MG63 (cell line): ENCODE results near the gene GRIPAP1. TPM values are rescaled to one million over a fixed set of nuclear protein-coding genes. Genes with fewer than 3 reads are reported as not detected.
"Not testable (repeated sequence)": the region's sequence is repeated elsewhere in the genome, so short reads cannot be mapped to it uniquely, and the experiment has no call there.

ENCODE experiments used
- DNase-seq: peaks from one replicate; pipeline ENCODE4 v3.0.0-alpha.2; 2020
- H3K27me3 ChIP-seq: fragments of 250-450 bp; sonication (Bioruptor Pico); 2 replicates; pipeline ENCODE4 v1.5.1; 2020; ENCODE audit warnings: mild to moderate bottlenecking, moderate library complexity
- H3K36me3 ChIP-seq: fragments of 250-450 bp; sonication (Bioruptor Pico); 2 replicates; pipeline ENCODE4 v1.5.1; 2020; ENCODE audit warnings: mild to moderate bottlenecking, moderate library complexity
- H3K4me3 ChIP-seq: fragments of 250-450 bp; sonication (Bioruptor Pico); 2 replicates; pipeline ENCODE4 v1.5.1; 2020; ENCODE audit warnings: mild to moderate bottlenecking, moderate library complexity
- H3K9me3 ChIP-seq: fragments of 250-450 bp; sonication (Bioruptor Pico); 2 replicates; pipeline ENCODE4 v1.5.1; 2020; ENCODE audit warnings: mild to moderate bottlenecking, moderate library complexity
- total RNA-seq: library from RNA; depleted of rRNA; stranded (reverse); fragments of >200 nt; shearing (Covaris generic); gene quantifications from 2 replicates; pipeline ENCODE4 v1.2.3, GENCODE V29; 2014; ENCODE audit warnings: low replicate concordance

GRIPAP1 gene
- total RNA-seq, 1 experiment from 2014 or later: 15.7 TPM

DNA sequence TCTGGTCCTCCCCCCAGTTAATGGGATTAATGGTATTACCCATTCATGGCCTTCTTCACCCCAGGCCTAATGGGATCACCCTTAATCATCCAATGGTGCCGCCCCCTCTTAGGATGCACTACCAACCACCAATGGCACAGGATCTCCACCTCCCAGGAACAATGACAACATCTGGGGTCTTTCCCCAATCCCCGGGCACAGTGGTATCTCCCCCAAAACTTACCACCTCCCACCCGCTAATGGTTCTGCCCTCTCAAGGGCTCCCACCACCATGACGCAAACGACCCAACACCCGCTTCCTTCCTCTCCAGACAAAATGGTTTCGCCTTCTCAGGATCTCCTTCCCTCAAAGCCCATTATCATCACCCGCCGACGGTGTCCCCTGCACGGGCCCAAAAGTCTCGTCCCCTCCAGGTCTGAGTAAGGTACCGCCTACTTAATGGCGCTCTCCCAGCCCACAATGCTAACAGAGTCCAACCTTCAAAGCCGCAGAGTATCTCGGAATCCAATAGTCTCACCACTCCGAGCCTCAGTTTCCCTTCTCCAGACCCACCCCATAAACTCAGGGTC, 458 bp downstream of the GRIPAP1 start:
- no peaks in the 10 kb centered on the region for H3K36me3 ChIP-seq
- DNase-seq: peak; percentile 17
- no peaks in the 10 kb centered on the region for H3K27me3 ChIP-seq
- H3K9me3 ChIP-seq: no peaks in the 10 kb centered on the region
- H3K4me3 ChIP-seq: peak overlapping the region; percentile 81

DNA sequence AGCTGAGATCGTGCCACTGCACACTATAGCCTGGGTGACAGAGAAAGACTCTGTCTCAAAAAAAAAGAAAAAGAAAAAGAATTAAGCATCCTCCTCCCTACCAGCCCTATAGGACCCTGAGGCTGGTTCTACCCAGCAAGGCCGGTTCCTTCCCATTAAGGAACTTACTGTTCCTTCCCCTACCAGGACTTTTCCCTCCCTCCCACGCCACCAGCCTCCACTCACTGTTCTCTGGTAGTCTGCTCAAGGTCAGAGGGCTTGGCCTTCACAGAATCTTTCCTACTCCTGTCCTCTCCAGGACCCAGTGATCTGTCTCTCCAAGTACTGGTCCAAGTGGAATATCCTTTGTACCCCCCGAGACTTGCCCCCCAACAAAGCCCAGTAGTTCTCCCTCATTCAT, 1.4 kb downstream of the GRIPAP1 start:
- DNase-seq: no peak
- Histone ChIP-seq H3K4me3 (no peak overlapping the region), H3K36me3 (no peaks in the 10 kb centered on the region), H3K27me3 (no peaks in the 10 kb centered on the region), H3K9me3 (no peaks in the 10 kb centered on the region)

DNA sequence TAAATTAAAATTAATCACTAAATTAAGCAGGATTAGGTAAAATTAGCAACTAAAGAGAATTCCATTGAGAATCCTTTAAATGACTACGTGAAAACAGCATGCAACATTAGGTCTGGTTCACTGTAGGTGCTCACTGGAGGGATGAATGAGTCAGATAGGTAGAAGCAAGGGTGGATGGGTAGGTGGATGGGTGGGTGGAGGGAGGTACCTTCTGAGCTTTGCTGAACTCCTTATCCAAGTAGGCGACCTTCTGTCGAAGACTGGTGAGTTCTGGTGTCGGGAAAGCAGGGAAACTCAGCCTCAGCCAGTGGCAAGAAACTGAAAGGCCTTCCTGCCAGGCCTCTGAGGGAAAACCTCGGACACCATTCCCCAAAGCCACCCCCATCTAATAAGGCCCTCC, 3.0 kb downstream of the GRIPAP1 start:
- no peak for DNase-seq
- Histone ChIP-seq H3K4me3 (no peak overlapping the region), H3K36me3 (no peaks in the 10 kb centered on the region), H3K9me3 (no peaks in the 10 kb centered on the region), H3K27me3 (no peaks in the 10 kb centered on the region)

DNA sequence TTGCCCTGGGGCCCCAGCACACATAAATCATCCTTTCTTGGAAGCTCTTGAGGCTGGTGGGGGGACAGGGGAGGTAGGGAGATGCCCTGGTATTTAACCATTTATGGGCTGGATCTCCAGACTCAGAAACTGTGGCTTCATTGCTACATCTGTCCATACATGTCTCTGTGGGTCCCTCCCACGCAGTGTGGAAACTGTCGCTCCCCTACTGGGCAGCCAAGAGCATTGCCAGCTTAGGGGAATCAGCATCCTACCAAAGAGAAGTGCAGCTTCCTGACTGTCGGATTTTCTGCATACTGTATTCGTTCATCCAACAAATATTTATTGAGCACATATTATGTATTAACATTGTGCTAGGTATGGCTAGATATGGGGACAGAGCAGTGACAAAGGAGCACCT, 3.7 kb downstream of the GRIPAP1 start:
- no peak for DNase-seq
- no peaks in the 10 kb centered on the region for H3K27me3 ChIP-seq
- no peaks in the 10 kb centered on the region for H3K9me3 ChIP-seq
- H3K4me3 ChIP-seq: no peak overlapping the region
- H3K36me3 ChIP-seq: no peaks in the 10 kb centered on the region

DNA sequence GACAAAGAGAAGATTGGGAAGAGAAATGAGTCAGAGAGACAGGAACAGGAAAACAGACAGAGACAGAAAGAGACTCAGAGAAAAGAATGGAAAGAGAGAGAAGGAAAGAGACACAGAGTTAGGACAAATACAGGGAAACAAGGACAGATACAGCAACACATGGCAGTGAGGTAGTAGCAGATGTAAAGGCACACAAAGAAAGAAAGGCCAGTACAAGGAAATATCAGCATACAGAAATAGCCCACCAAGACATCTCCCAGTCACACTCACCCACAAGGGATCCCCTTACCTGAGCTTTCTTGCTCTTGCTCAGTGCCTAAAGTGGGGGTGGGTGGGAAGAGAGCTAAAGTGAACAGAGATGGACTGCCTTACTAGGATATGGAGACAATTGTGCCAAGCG, 4.2 kb downstream of the GRIPAP1 start:
- H3K9me3 ChIP-seq: no peaks in the 10 kb centered on the region
- H3K4me3 ChIP-seq: no peak overlapping the region
- no peaks in the 10 kb centered on the region for H3K27me3 ChIP-seq
- no peak for DNase-seq
- no peaks in the 10 kb centered on the region for H3K36me3 ChIP-seq

DNA sequence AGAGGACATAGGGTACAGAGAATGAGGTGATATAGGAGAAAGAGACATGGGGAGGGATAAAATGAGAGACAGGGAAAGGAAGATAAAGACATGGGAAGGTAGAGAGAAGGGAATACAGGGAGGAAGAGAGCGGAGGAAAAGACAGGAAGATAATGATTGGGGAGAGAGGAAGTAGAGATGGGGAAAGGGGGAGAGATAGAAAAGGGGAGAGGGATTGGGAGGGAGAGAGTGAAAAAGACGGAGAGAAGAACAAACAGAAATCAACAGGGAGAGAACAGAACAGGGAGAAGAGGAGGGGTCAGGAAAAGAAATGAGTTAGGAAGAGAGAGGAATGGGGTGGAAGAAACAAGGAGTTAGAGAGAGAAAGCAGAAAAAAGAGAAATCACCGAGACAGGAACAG, 4.6 kb downstream of the GRIPAP1 start:
- Histone ChIP-seq H3K9me3 (no peaks in the 10 kb centered on the region), H3K4me3 (no peak overlapping the region)
- no peak for DNase-seq

DNA sequence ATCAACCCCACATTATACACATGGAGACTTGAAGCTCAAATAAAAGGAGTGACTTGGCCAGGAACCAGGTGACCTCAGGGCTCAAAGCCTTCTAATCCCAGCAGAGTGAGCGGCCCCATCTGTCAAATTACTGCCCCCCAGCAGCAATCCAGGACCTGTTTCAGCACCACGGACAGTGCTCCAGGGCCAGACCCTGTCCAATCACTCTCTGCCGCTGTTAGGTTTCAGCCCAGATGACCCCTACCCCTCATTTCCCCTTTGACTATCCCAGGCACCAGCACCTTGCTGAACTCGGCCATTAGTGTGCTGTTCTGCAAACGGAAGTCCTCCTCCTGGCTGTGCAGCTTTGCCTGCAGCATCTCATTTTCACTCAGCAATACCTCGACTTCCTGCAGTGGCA, 5.1 kb downstream of the GRIPAP1 start:
- Histone ChIP-seq H3K4me3 (no peak overlapping the region), H3K9me3 (no peaks in the 10 kb centered on the region), H3K36me3 (no peaks in the 10 kb centered on the region), H3K27me3 (no peaks in the 10 kb centered on the region)
- no peak for DNase-seq

More for the DNA sequence above, 4.6 kb downstream of the GRIPAP1 start:
- H3K36me3 ChIP-seq: no peaks in the 10 kb centered on the region
- H3K27me3 ChIP-seq: no peaks in the 10 kb centered on the region

DNA sequence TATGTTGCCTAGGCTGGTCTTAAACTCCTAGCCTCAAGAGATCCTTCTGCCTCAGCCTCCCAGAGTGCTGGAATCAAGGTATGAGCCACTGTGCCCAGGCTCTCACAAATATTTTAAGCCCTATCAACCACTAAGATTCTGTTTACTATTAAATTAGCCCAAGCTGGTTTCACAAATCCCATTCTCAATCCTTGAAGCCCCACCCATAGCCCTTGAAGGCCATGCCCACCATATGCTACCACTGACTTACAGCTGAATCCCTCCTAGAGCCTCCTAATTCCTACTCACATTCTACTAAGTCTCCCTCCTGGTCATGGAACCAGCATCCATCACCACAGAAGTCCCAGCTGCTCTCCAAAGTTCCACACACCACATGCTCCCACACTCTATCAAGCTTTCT, 9.7 kb downstream of the GRIPAP1 start:
- Histone ChIP-seq H3K36me3 (no peaks in the 10 kb centered on the region), H3K4me3 (no peak overlapping the region), H3K9me3 (no peaks in the 10 kb centered on the region), H3K27me3 (no peaks in the 10 kb centered on the region)
- no peak for DNase-seq

DNA sequence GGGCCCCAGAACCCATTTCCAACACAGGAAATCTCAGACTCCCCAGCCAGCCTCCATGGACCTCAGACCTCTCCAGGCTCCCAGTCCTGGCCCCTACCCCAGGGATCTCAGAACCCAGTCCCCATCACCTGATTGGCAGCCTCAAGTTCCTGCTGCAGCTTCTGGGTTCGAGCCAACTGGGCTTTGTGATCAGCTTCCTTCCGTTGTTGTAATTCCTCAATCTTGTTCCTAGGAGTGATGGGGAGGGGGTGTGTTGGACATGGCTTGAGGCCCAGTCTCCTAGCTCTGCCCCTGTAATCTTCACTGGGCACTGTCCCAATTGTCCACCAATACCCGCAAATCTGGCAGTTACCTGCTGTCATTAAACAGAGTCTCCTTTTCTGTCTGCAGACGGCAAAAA, 12.6 kb downstream of the GRIPAP1 start:
- DNase-seq: no peak
- Histone ChIP-seq H3K9me3 (no peaks in the 10 kb centered on the region), H3K4me3 (no peak overlapping the region), H3K36me3 (no peaks in the 10 kb centered on the region), H3K27me3 (no peaks in the 10 kb centered on the region)

DNA sequence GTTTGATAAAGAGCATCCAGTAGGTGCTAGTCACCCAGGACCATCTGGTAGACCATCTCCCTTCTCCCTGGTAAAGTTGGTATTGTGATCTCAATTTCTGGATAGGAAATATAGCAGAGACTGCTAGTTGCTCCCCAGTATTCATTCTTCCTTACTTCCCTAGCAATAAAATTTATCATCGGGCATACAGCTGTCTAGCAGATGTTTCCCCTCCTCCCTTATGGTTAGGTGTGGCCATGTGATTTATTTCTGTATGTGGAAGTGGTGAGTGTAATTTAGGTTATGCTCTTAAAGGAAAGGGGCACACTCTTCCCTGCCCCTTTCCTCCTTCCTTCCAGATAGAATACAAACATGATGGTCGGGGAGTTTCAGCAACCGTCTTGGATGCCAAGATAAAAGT, 18.2 kb downstream of the GRIPAP1 start:
- Histone ChIP-seq H3K4me3 (no peak overlapping the region), H3K36me3 (no peaks in the 10 kb centered on the region), H3K9me3 (no peaks in the 10 kb centered on the region), H3K27me3 (no peaks in the 10 kb centered on the region)
- DNase-seq: no peak

DNA sequence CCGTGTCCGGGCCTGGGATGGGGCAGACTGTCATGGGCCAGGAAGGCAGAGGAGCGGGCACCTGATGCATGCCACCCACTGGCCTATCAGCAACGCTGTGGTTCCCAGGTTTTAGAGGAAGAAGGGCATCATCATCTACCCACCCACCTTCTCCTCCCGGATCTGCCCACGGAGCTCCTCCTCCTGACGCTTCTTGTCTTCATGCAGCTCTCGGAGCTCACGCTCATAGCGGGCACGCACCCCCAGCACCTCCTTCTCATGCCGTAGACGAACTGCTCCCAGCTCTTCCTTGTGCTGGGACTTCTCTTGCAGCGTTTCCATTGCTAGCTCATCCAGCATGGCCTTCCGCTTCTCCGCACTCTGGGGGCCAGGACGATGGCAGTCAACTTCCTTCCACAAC, 19.0 kb downstream of the GRIPAP1 start:
- Histone ChIP-seq H3K27me3 (no peaks in the 10 kb centered on the region), H3K9me3 (no peaks in the 10 kb centered on the region), H3K36me3 (no peaks in the 10 kb centered on the region), H3K4me3 (no peak overlapping the region)
- DNase-seq: no peak

DNA sequence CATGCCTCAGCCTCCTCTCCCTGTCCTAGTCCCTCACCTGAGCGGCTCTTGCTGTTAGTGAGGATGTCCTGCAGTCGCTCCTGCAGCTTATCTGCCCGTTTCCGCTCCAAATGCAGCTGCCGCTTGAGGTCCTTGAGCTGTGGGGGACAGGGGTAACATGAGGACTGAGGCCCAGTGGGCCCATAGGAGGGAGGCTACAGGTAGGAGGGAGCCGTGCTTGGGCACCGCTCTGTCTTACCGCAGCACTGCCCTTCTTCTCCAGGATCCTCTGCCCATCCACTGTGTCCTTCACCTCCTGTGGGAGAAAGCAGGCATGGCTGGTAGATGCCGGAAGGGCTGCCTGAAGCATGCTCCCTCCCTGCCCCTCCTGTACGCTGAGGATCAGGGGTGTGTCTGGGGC, 20.9 kb downstream of the GRIPAP1 start:
- H3K27me3 ChIP-seq: no peaks in the 10 kb centered on the region
- H3K4me3 ChIP-seq: no peak overlapping the region
- DNase-seq: no peak
- H3K36me3 ChIP-seq: no peaks in the 10 kb centered on the region
- H3K9me3 ChIP-seq: no peaks in the 10 kb centered on the region

DNA sequence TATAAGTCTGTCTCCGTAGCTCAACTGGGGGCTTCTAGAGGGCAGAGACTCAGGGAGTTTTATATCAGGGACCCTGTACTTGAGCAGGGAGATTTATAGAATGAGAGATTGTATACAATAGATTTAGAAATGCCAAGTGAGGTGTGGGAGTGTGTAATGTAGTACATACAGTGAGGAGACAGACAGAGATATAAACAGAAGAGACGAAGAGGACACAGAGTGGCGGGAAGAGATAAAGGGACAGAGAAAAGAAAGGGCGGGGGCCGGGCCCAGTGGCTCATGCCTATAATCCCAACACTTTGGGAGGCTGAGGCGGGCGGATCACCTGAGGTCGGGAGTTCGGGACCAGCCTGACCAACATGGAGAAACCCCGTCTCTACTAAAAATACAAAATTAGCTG, 21.7 kb downstream of the GRIPAP1 start:
- not testable (repeated sequence) for DNase-seq, H3K36me3 ChIP-seq, H3K9me3 ChIP-seq, H3K27me3 ChIP-seq, H3K4me3 ChIP-seq

DNA sequence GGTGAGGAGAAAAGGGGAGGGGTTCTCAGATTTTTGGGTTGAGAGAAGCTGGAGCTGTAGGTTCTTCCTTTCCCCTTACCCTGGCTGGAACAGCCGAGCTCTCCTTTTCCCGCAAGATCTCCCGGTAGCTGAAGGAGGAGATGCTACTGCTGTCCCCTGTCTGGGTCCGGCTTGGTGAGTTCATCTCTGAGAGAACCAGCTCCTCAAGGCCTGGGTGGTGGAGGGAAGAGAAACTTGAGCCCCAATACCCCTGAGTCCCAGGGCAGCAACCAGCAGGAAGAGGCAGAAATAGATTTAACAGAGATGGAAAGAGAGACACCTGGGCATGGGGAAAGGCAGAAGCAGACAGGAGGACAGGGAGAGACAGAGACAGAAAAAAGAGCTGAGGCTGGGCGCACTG, 23.8 kb downstream of the GRIPAP1 start:
- Histone ChIP-seq H3K36me3 (no peaks in the 10 kb centered on the region), H3K9me3 (no peaks in the 10 kb centered on the region), H3K27me3 (no peaks in the 10 kb centered on the region), H3K4me3 (no peak overlapping the region)
- DNase-seq: no peak

DNA sequence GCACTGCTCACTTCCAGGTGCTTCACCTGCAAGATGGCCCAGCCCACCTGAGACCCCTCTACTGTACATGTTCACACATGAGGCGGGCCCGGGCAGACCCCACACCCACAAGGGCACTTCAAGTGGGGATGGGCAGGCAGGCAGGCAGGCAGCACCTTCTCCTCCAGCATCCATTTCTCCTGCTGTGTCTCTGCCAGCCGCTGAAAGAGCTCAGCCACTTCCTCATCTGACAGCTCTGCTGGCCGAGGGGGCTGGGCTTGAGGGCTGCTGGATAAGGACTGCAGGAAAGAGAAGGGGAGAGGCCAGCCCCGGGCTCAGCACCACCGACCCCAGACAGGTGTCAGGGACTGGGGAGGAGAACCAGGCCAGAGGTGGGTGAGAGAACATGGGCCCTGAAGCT, 26.0 kb downstream of the GRIPAP1 start:
- Histone ChIP-seq H3K4me3 (no peak overlapping the region), H3K36me3 (no peaks in the 10 kb centered on the region), H3K27me3 (no peaks in the 10 kb centered on the region), H3K9me3 (no peaks in the 10 kb centered on the region)
- DNase-seq: no peak

DNA sequence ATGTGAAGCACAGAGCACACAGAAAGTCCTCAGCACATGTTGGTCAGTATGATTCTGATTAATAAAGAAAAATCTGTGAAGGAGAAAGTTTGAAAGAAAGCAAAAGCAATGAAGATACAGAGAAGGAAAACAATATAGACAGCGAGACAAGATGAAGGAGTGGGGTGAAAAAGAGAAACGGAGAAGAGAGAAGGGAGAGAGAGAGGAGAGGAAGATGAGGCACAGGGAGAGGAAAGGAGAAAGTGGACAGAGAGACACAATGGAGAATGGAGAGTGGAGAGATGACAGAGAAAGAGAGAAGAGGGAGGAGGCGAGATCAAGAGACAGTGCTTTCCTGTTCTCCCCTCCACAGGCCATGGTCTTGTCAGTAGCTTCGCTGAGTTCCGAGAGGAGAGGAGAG, 26.5 kb downstream of the GRIPAP1 start:
- Histone ChIP-seq H3K9me3 (no peaks in the 10 kb centered on the region), H3K27me3 (no peaks in the 10 kb centered on the region), H3K4me3 (no peak overlapping the region), H3K36me3 (no peaks in the 10 kb centered on the region)
- no peak for DNase-seq

DNA sequence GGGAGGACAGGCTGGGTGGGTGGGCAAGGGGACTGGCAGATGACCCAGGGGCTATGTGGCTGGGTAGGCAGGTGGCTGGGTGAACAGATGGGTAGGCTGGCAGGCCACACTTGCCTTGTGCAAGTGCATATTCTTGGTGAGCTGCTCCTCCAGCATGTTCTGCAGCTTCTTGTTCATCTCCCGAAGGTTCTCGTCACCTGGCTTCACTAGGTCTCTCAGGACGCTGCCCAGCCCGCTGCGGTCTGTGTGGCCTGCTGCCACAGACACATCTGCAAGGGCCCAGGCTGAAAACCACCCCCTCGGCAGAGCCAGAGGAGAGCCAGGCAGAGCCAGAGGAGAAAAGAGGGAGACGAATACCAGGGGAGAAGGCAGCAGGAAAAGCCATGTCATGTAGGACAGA, 27.0 kb downstream of the GRIPAP1 start:
- Histone ChIP-seq H3K9me3 (no peaks in the 10 kb centered on the region), H3K36me3 (no peaks in the 10 kb centered on the region), H3K27me3 (no peaks in the 10 kb centered on the region), H3K4me3 (no peak overlapping the region)
- no peak for DNase-seq

DNA sequence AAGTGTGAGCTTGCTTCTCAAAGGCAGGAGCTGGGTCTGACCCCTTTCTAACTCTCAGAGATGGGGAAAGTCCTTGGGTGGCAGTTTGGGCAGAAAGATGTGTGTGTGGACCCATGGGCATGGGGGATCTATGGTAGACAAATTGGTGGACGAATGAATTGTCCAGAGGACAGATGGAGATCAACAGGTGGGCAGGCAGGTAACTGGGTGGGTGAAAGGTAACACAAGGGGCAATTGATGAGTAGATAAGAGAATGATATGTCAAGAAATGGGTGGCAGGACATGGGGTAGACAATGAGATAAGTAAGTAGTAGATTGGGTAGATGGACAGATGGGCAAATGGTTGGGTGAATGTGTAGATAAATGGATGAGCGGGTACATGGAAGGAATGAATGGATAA, 27.5 kb downstream of the GRIPAP1 start:
- Histone ChIP-seq H3K4me3 (no peak overlapping the region), H3K9me3 (no peaks in the 10 kb centered on the region), H3K27me3 (no peaks in the 10 kb centered on the region), H3K36me3 (no peaks in the 10 kb centered on the region)
- no peak for DNase-seq

DNA sequence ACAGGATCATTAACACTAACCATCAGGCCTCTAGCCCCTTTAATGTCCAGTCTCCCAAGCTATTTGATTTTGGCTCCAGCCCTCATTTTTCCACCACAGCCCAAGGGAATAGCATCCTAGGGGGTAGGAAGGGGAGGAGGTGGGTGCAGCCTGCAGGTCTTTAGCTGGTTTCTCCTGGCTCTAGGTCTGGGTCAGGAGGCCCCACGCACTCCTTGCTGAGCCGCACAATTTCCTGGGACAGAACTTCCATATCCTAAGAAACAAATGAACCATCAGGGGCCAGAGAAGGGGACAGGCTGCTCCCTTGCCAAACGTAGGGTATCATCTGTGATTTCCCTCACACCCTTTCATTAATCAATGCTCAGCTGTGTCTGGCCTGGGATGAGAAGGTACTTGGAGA, 28.0 kb downstream of the GRIPAP1 start:
- Histone ChIP-seq H3K9me3 (no peaks in the 10 kb centered on the region), H3K4me3 (no peak overlapping the region), H3K36me3 (no peaks in the 10 kb centered on the region), H3K27me3 (no peaks in the 10 kb centered on the region)
- DNase-seq: no peak
